GM12864 (cell line): ENCODE measurements around the gene LDLRAP1.

Experiments
- DNase-seq: peaks from one replicate; pipeline ENCODE4 v3.0.0-alpha.2; 2011; ENCODE audit warnings: low read depth
- H3K4me3 ChIP-seq: 2 replicates; pipeline ENCODE4 v1.5.1; 2011; ENCODE audit warnings: mild to moderate bottlenecking, low read depth, low read length, control low read depth
- CTCF ChIP-seq: IDR thresholded peaks from 2 replicates; pipeline ENCODE4 v1.5.1; 2011; ENCODE audit warnings: low read depth, mild to moderate bottlenecking, moderate library complexity, low read length, control low read depth, inconsistent platforms; ENCODE audit errors: missing control alignments

The LDLRAP1 gene

GRCh38 chr1:25525361-25525688, 18.1 kb upstream of the LDLRAP1 start:
- no peak for TF ChIP-seq CTCF
- no peak overlapping the region for H3K4me3 ChIP-seq
- no peak for DNase-seq

- no peak for DNase-seq
- no peak overlapping the region for H3K4me3 ChIP-seq
- no peak for TF ChIP-seq CTCF
Observed at GRCh38 chr1:25526753-25527152, 16.7 kb upstream of the LDLRAP1 start.

- DNase-seq = no peak
- H3K4me3 ChIP-seq = no peak overlapping the region
- TF ChIP-seq CTCF = no peak
Observed at GRCh38 chr1:25527226-25527846, 16.1 kb upstream of the LDLRAP1 start.

- H3K4me3 ChIP-seq = no peak overlapping the region
- DNase-seq = no peak
- no peak for TF ChIP-seq CTCF
Observed at GRCh38 chr1:25527946-25528595, 15.3 kb upstream of the LDLRAP1 start.

- TF ChIP-seq CTCF = no peak
- DNase-seq = no peak
- H3K4me3 ChIP-seq = no peak overlapping the region
Observed at GRCh38 chr1:25528881-25529517, 14.4 kb upstream of the LDLRAP1 start.

GRCh38 chr1:25529518-25530185, 13.8 kb upstream of the LDLRAP1 start:
- no peak for DNase-seq
- no peak for TF ChIP-seq CTCF
- H3K4me3 ChIP-seq = no peak overlapping the region
